GM19455 (cell line): Measurements from ENCODE around the gene ETHE1.

ENCODE experiments used
- ATAC-seq: cut with Tn5 transposase; IDR thresholded peaks from one replicate; pipeline ENCODE4 v1.9.1; 2021; ENCODE audit not compliant: unreplicated experiment

Gene ETHE1

DNA sequence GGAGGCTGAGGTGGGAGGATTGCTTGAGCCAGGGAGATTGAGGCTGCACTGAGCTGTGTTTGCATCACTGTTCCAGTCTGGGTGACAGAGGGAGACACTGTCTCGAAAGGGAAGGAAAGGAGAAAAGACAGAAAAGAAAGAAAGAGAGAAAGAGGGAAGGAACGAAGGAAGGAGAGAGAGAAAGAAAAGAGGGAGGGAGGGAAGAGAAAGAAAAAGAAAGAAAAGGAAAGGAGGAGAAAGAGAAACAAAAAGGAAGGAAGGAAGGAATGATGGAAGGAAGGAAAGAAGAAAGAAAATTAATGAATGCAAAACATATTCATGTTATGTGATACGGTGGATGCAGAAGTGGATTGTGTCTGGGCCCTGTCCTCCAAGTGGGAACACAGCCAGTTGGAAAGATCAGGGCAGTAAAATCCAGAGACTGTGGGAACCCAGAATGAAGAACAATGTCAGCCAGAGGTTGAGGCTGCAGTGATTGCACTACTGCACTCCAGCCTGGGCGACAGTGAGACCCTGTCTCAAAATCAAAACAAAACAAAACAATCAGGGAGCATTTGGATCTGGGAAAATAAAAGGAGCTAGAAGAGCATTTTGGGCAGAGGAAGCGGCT is 28.7 kb downstream of the ETHE1 start:
- no peak for ATAC-seq

DNA sequence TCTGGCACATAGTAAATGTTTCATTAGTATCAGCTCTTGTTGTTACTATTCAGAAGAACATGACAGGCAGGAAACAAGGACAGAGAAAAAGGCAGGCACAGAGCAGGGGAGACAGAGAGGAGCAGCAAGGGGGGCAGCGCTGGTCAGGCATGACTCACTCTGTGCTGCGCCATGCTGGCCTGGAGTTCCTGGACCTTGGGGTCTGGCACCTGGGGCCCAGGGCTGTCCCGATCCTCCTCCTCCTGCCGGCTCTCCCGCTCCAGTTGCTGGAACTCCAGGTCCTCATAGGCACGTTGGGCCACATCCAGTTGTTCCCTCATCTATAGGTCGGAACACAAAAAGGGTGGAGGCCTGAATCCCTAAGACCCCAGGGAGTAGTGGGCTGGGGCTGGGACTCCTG is 30.0 kb downstream of the ETHE1 start:
- ATAC-seq = no peak

- no peak for ATAC-seq
These were observed 31.9 kb downstream of the ETHE1 start for GRCh38 chr19:43495082-43495481.

GRCh38 chr19:43490759-43491158 is 36.2 kb downstream of the ETHE1 start:
- ATAC-seq = no peak

DNA sequence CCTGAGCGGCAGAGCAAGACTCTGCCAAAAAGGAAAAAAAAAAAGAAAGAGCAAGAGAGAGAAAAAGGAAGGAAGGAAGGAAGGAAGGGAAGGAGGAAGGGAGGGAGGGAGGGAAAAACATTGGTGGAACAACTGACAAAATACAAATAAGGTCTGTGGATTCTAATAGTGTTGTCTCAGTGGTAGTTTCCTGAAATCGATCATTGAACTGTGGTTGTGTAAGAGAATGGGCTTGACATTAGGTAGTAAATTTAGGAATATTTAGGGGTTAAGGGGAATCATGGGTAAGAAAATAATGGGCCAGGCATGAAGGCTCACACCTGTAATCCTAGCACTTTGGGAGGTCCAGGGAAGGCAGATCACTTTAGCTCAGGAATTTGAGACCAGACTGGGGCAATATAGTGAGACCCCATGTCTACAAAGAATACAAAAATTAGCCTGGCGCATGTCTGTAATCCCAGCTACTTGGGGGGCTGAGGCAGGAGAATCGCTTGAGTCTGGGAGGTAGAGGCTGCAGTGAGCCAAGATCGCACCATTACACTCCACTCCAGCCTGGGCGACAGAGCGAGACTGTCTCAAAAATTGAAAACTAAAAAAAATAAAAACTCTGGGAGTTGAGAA is 36.9 kb downstream of the ETHE1 start:
- ATAC-seq = no peak

DNA sequence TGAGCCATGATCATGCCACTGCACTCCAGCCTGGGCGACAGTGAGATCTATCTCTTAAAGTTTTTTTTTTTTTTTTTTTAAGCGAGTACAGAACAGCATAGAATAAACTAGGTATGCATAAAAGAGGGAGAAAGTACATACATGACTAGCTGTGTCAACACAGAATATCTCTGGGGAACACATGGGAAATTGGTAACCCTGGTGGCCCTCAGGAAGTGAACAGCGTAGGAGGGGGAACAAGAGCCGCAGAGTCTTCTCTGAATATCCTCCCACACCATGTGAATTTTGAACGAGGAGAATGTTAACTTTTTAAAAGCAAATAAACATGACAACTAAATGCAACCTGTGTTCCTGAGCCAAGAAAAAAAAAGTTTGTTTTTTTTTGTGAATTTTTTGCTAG is 37.7 kb downstream of the ETHE1 start:
- no peak for ATAC-seq

GRCh38 chr19:43488179-43488578 is 38.8 kb downstream of the ETHE1 start:
- ATAC-seq = no peak

GRCh38 chr19:43486412-43486811 is 40.6 kb downstream of the ETHE1 start:
- ATAC-seq = no peak

DNA sequence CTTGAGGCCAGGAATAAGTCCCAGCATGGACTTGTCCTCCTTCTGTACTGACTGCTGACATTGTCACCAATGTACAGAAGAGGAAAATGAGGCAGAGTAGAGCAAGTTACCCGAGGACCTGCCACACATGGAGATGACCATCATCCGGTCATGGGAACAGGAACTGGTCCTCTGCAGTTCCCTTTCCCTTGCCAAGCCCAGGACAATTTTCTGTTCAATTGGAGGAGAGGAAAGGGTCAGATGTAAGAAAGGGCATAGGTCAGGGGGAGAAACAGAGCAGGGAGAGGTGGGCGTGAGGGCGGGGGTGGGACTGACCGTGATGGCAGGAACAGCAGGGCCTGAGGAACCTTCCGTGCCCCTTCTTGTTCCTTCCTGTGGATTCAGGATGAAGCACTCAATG is 41.0 kb downstream of the ETHE1 start:
- ATAC-seq = no peak

DNA sequence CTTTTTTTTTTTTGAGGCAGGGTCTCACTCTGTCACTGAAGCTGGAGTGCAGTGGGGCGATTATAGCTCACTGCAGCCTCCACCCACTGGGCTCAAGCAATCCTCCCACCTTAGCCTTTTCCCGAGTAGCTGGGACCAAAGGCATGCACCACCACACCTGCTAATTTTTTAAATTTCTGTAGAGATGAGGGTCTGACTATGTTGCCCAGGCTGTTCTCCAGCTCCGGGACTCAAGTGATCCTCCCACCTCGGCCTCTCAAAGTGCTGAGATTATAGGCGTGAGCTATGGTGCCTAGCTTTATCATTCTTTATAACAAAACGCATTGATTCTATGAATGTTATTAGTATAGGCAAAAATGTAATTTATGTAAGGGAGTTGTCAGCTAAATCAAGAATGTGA is 43.7 kb downstream of the ETHE1 start:
- no peak for ATAC-seq

DNA sequence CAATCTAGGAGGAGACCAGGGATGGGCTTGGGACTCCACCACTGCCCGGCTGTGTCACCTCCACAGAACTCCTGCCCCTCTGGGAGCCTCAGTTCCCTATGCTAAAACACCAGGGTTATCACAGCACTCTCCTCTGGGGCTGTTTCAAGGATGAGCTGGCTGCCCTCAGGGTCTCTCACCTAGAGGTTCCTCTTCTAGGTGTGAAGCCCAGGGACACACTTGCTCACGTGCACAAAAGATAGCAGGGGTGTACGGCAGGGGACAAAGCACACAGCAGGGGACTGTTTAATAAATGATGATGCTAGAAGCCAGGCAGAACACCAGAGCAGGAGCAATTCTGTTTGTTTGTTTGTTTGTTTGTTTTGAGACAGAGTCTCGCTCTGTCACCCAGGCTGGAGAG is 44.8 kb downstream of the ETHE1 start:
- ATAC-seq = no peak

DNA sequence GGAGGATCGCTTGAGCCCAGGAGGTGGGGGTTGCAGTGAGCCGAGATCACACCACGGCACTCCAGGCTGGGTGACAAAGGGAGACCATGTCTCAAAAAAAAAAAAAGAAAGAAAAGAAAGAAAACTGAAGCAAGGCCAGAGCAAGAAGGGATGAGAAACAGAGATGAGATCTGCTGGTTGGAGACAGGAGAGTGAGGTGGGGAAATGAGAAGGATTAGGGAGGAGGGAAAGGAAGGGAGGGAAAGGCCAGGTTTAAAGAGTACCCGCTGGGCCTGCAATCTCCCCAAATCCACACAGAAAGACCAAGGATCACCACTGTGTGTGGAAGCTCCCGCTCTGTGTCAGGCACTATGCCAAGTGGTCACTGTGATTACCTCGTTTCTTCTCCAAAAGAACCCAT is 45.3 kb downstream of the ETHE1 start:
- no peak for ATAC-seq

GRCh38 chr19:43480574-43480973 is 46.4 kb downstream of the ETHE1 start:
- ATAC-seq = no peak

GRCh38 chr19:43479961-43480561 is 46.9 kb downstream of the ETHE1 start:
- no peak for ATAC-seq

GRCh38 chr19:43479226-43479625 is 47.8 kb downstream of the ETHE1 start:
- no peak for ATAC-seq

GRCh38 chr19:43478323-43478722 is 48.7 kb downstream of the ETHE1 start:
- no peak for ATAC-seq

- ATAC-seq = no peak
These were observed 50.4 kb downstream of the ETHE1 start for GRCh38 chr19:43476606-43477005.

- peak; percentile 69 for ATAC-seq
These were observed 51.9 kb downstream of the ETHE1 start for GRCh38 chr19:43474986-43475705.

- no peak for ATAC-seq
These were observed 52.5 kb downstream of the ETHE1 start for GRCh38 chr19:43474487-43474886.

- ATAC-seq = no peak
These were observed 55.9 kb downstream of the ETHE1 start for GRCh38 chr19:43471091-43471490.

- ATAC-seq = no peak
These were observed 56.7 kb downstream of the ETHE1 start for GRCh38 chr19:43470288-43470687.

DNA sequence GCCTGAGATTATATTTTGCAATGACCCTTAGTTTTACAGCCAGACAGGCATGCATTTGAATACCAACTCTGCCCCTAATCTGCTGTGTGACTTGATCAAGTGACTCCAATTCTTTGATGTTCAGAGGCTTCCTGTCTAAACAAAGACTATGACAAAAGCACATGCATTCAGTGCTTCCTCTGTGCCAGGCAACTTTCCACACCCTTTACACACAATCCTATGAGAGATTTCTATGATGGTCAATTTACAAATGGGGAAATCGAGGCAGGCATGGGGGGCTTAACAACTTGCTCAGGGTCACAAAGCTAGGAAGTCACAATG is 57.9 kb downstream of the ETHE1 start:
- ATAC-seq = no peak
